ENCODE data around the gene EMCN.
"Not testable (repeated sequence)": the region's sequence is repeated elsewhere in the genome, so short reads cannot be mapped to it uniquely, and the experiment has no call there.

EMCN gene

DNA sequence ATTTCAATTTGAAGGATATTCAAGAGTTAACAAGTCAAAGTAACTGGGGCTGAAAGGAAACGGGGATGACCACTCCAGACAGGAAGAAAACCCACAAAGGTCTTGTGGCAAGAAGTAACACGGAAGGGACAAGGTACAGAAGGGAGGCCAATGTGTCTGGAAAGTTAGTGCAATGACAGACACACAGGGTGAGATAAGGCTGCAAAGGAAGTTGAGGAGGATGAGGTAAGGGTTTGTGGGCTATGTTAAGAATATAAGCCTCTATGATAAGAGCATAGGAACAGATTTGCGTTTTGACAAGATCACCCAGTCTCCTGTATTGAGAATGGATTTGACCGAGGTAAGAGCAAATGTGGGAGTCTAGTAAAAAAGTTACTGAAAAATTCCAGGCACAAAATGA lies 21.9 kb upstream of the EMCN start:
- no peak for TF ChIP-seq EZH2phosphoT487 (IDR thresholded peaks at IDR 0.05; ENCODE audit: low read depth)
- no peaks in the 10 kb centered on the region for H3K9me3 ChIP-seq (ENCODE audit: insufficient read depth, low read length)
- H2AFZ ChIP-seq (ENCODE audit: low read depth, low read length): no peak overlapping the region; the same call in 1 of the 2 replicates

DNA sequence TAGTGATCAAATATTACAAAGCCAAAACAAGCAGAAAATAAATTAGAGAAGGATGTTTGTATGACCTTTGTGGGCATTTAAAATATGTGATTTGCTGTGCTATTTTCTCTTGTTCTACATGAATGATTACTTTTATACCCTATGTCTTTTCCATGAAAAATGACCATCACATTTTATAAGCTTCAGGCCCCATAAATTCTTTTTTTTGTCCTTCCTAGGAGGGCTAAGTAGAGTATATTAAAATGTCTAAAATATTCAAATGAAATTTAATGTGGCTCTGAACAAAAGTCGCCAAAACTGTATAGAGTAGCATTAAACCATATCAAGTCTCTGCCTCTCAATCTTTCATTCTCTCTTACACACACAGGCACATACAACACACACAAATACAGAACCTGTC lies 15.9 kb upstream of the EMCN start:
- TF ChIP-seq EZH2phosphoT487 (IDR thresholded peaks at IDR 0.05; ENCODE audit: low read depth): no peak
- TF ChIP-seq, protein P1, sequence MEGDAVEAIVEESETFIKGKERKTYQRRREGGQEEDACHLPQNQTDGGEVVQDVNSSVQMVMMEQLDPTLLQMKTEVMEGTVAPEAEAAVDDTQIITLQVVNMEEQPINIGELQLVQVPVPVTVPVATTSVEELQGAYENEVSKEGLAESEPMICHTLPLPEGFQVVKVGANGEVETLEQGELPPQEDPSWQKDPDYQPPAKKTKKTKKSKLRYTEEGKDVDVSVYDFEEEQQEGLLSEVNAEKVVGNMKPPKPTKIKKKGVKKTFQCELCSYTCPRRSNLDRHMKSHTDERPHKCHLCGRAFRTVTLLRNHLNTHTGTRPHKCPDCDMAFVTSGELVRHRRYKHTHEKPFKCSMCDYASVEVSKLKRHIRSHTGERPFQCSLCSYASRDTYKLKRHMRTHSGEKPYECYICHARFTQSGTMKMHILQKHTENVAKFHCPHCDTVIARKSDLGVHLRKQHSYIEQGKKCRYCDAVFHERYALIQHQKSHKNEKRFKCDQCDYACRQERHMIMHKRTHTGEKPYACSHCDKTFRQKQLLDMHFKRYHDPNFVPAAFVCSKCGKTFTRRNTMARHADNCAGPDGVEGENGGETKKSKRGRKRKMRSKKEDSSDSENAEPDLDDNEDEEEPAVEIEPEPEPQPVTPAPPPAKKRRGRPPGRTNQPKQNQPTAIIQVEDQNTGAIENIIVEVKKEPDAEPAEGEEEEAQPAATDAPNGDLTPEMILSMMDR (IDR thresholded peaks at IDR 0.05; ENCODE audit: low read depth, low read length): no peak
- no peak overlapping the region for H3K4me2 ChIP-seq (ENCODE audit: low read length)
- H3K9ac ChIP-seq (ENCODE audit: low read length): no peak overlapping the region
- no peaks in the 10 kb centered on the region for H3K4me1 ChIP-seq (ENCODE audit: low read length)
- no peaks in the 10 kb centered on the region for H3K79me2 ChIP-seq (ENCODE audit: low read length)
- no peak overlapping the region for H2AFZ ChIP-seq (ENCODE audit: low read depth, low read length)
- H3K27me3 ChIP-seq (ENCODE audit: low read depth, low read length): no peaks in the 10 kb centered on the region
- no peak overlapping the region for H3K4me3 ChIP-seq (ENCODE audit: low read length)
- H3K36me3 ChIP-seq (replicated peaks; ENCODE audit: low read depth, low read length): no peaks in the 10 kb centered on the region
- H3K9me3 ChIP-seq (ENCODE audit: insufficient read depth, low read length): no peaks in the 10 kb centered on the region
- no peak overlapping the region for H3K27ac ChIP-seq (ENCODE audit: low read length)
- H4K20me1 ChIP-seq (ENCODE audit: insufficient read depth, low read length): no peaks in the 10 kb centered on the region

More for the DNA sequence above, 21.9 kb upstream of the EMCN start:
- no peaks in the 10 kb centered on the region for H4K20me1 ChIP-seq (ENCODE audit: insufficient read depth, low read length)
- H3K27me3 ChIP-seq (ENCODE audit: low read depth, low read length): no peaks in the 10 kb centered on the region
- H3K79me2 ChIP-seq (ENCODE audit: low read length): no peaks in the 10 kb centered on the region
- no peaks in the 10 kb centered on the region for H3K36me3 ChIP-seq (replicated peaks; ENCODE audit: low read depth, low read length)
- no peak overlapping the region for H3K9ac ChIP-seq (ENCODE audit: low read length)
- H3K4me1 ChIP-seq (ENCODE audit: low read length): no peaks in the 10 kb centered on the region
- H3K4me2 ChIP-seq (ENCODE audit: low read length): no peak overlapping the region
- H3K27ac ChIP-seq (ENCODE audit: low read length): no peak overlapping the region
- H3K4me3 ChIP-seq (ENCODE audit: low read length): no peak overlapping the region

DNA sequence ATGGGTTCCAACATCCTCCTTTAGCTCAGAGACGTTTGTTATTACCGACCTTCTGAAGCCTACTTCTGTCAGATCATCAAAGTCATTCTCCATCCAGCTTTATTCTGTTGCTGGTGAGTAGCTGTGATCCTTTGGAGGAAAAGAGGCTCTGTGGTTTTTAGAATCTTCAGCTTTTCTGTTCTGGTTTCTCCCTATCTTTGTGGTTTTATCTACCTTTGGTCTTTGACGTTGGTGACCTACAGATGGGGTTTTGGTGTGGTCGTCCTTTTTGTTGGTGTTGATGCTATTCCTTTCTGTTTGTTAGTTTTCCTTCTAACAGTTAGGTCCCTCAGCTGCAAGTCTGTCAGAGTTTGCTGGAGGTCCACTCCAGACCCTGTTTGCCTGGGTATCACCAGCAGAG lies 12.3 kb upstream of the EMCN start:
- not testable (repeated sequence) for H2AFZ ChIP-seq (ENCODE audit: low read depth, low read length); H3K9me3 ChIP-seq (ENCODE audit: insufficient read depth, low read length); H4K20me1 ChIP-seq (ENCODE audit: insufficient read depth, low read length); H3K4me3 ChIP-seq (ENCODE audit: low read length); H3K27ac ChIP-seq (ENCODE audit: low read length); H3K4me1 ChIP-seq (ENCODE audit: low read length); H3K9ac ChIP-seq (ENCODE audit: low read length); H3K79me2 ChIP-seq (ENCODE audit: low read length); H3K4me2 ChIP-seq (ENCODE audit: low read length); H3K27me3 ChIP-seq (ENCODE audit: low read depth, low read length); H3K36me3 ChIP-seq (replicated peaks; ENCODE audit: low read depth, low read length)

DNA sequence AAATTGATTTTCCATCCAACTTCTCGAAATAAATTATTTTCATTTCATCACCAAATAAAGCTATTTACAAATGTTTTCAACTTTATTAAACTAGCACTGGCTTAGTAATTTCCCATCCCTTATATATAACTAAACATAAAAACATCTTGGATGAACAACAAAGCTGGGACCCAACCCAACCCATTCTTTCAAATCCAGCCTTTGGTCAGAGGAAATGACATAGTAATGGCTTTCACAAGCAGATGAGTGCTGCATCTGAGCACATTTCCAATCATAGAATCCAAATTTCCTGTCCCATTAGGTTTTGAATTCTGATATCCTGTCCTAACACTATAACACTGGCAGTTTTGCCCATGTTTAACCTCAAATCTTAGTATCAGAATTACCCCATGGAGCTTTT lies 7.9 kb upstream of the EMCN start:
- Histone ChIP-seq H3K4me3 (ENCODE audit: low read length) (no peak overlapping the region), H3K9ac (ENCODE audit: low read length) (no peak overlapping the region), H3K79me2 (ENCODE audit: low read length) (no peaks in the 10 kb centered on the region), H3K4me2 (ENCODE audit: low read length) (no peak overlapping the region), H3K27ac (ENCODE audit: low read length) (no peak overlapping the region), H3K27me3 (ENCODE audit: low read depth, low read length) (no peaks in the 10 kb centered on the region), H3K9me3 (ENCODE audit: insufficient read depth, low read length) (no peaks in the 10 kb centered on the region), H3K36me3 (replicated peaks; ENCODE audit: low read depth, low read length) (no peaks in the 10 kb centered on the region), H3K4me1 (ENCODE audit: low read length) (no peaks in the 10 kb centered on the region), H4K20me1 (ENCODE audit: insufficient read depth, low read length) (no peaks in the 10 kb centered on the region), H2AFZ (ENCODE audit: low read depth, low read length) (no peak overlapping the region)
- no peak for TF ChIP-seq EZH2phosphoT487 (IDR thresholded peaks at IDR 0.05; ENCODE audit: low read depth)
- TF ChIP-seq, protein P1 (IDR thresholded peaks at IDR 0.05; ENCODE audit: low read depth, low read length): no peak

DNA sequence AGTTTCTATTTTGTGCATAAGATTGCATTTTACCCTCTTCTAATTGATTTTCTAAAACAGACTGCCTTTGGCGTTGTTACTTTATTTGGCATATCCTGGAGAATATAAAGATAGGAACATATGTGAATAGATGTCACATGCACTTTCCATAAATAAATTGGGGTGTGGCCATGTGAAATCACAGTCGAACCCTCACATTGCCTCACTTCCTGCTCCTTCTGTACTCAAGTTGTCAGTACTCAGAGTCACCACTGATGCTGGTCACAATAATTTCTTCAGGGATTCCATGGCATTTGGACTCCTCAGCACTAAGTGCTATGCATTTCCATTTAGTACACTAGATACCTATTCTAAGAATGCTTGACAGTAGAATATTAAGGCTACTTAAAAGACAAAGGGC lies 1.4 kb upstream of the EMCN start:
- Histone ChIP-seq H3K9me3 (ENCODE audit: insufficient read depth, low read length) (no peaks in the 10 kb centered on the region), H3K9ac (ENCODE audit: low read length) (no peak overlapping the region), H2AFZ (ENCODE audit: low read depth, low read length) (no peak overlapping the region), H3K27ac (ENCODE audit: low read length) (no peak overlapping the region), H3K27me3 (ENCODE audit: low read depth, low read length) (no peaks in the 10 kb centered on the region), H4K20me1 (ENCODE audit: insufficient read depth, low read length) (no peaks in the 10 kb centered on the region), H3K4me3 (ENCODE audit: low read length) (no peak overlapping the region), H3K4me1 (ENCODE audit: low read length) (no peaks in the 10 kb centered on the region), H3K4me2 (ENCODE audit: low read length) (no peak overlapping the region), H3K79me2 (ENCODE audit: low read length) (no peaks in the 10 kb centered on the region), H3K36me3 (replicated peaks; ENCODE audit: low read depth, low read length) (no peaks in the 10 kb centered on the region)
- TF ChIP-seq, protein P1 (IDR thresholded peaks at IDR 0.05; ENCODE audit: low read depth, low read length): no peak
- TF ChIP-seq EZH2phosphoT487 (IDR thresholded peaks at IDR 0.05; ENCODE audit: low read depth): no peak
